Effector memory CD4-positive, alpha-beta T cell (primary cell): ENCODE results near the gene P2RX3.

Experiments used
- DNase-seq, 3 donors: peaks; one replicate each; pipeline ENCODE4 v3.0.0-alpha.2; 2020
- H3K27ac ChIP-seq: 2 replicates; pipeline ENCODE4 v1.7.0; 2013; ENCODE audit warnings: mild to moderate bottlenecking, low read length, moderate library complexity; ENCODE audit not compliant: insufficient read depth, poor library complexity, severe bottlenecking
- H3K27me3 ChIP-seq: replicated peaks from 2 replicates; pipeline ENCODE4 v1.7.0; 2013; ENCODE audit warnings: mild to moderate bottlenecking, low read length; ENCODE audit not compliant: insufficient read depth, control insufficient read depth, poor library complexity, severe bottlenecking
- H3K36me3 ChIP-seq: 2 replicates; pipeline ENCODE4 v1.7.0; 2013; ENCODE audit warnings: mild to moderate bottlenecking, low read length, moderate library complexity; ENCODE audit not compliant: control insufficient read depth, insufficient read depth
- H3K4me1 ChIP-seq: 2 replicates; pipeline ENCODE4 v1.7.0; 2013; ENCODE audit warnings: low read length, mild to moderate bottlenecking; ENCODE audit not compliant: control insufficient read depth, insufficient read depth, poor library complexity, severe bottlenecking
- H3K4me3 ChIP-seq: 2 replicates; pipeline ENCODE4 v1.7.0; 2013; ENCODE audit warnings: low read length, low read depth, mild to moderate bottlenecking; ENCODE audit not compliant: insufficient read depth, poor library complexity, severe bottlenecking
- H3K9me3 ChIP-seq: 2 replicates; pipeline ENCODE4 v1.7.0; 2013; ENCODE audit warnings: mild to moderate bottlenecking, low read length, moderate library complexity; ENCODE audit not compliant: control insufficient read depth

P2RX3 gene

GRCh38 chr11:57368845-57369232 is 30.7 kb downstream of the P2RX3 start:
- Histone ChIP-seq H3K4me1 (no peaks in the 10 kb centered on the region), H3K27ac (no peak overlapping the region), H3K36me3 (no peaks in the 10 kb centered on the region), H3K9me3 (no peaks in the 10 kb centered on the region), H3K4me3 (no peak overlapping the region), H3K27me3 (no peaks in the 10 kb centered on the region)
- no peak for DNase-seq

DNA sequence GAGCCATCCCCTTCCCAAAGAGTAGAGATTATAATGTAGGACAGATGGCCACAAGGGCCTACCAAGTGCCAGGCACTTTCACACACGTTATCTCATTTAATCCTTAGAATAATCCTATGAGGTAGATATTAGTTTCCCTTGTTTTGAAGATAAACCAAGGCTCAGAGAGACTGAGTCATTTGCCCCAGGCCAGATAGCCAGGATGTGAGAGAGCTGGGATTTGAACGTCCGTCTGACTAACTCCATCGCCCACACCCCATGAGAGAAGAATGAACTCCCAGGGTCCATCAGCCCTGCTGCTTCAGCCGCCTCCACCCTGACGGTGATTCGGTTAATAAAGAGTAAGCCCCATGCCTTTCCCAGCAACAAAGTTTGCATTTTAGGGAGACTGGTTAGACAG is 32.1 kb downstream of the P2RX3 start:
- no peak overlapping the region for H3K4me3 ChIP-seq
- no peaks in the 10 kb centered on the region for H3K9me3 ChIP-seq
- H3K4me1 ChIP-seq, result no peaks in the 10 kb centered on the region
- no peak overlapping the region for H3K27ac ChIP-seq
- no peak for DNase-seq
- H3K27me3 ChIP-seq, result no peaks in the 10 kb centered on the region
- H3K36me3 ChIP-seq, result no peaks in the 10 kb centered on the region

- Histone ChIP-seq H3K27me3 (no peaks in the 10 kb centered on the region), H3K27ac (no peak overlapping the region), H3K4me1 (no peaks in the 10 kb centered on the region), H3K9me3 (no peaks in the 10 kb centered on the region), H3K36me3 (no peaks in the 10 kb centered on the region), H3K4me3 (no peak overlapping the region)
- DNase-seq, result no peak
These were observed 32.8 kb downstream of the P2RX3 start for GRCh38 chr11:57370941-57371340.

DNA sequence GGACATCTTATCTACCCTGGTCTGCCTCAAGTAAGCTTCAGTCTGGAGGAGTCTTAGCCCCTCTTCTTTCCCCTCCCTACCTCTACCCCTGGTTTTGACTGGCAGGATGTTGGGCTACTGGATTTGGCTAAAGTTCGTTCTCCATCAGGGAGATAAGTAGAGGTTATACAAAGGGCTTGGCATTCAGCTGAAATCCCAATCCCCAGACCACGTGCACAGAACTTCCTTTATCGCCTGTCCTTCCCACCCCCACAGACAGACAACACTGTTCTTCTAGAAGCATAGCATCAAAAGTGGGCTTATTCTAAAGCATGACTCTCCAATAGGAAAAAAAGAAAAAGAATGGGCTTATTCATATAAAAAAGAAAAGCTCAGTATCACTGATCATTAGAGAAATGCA is 35.0 kb downstream of the P2RX3 start:
- Histone ChIP-seq H3K27me3 (no peaks in the 10 kb centered on the region), H3K4me3 (no peak overlapping the region), H3K27ac (no peak overlapping the region), H3K4me1 (no peaks in the 10 kb centered on the region), H3K9me3 (no peaks in the 10 kb centered on the region), H3K36me3 (no peaks in the 10 kb centered on the region)
- DNase-seq, result no peak

- no peak overlapping the region for H3K27ac ChIP-seq
- DNase-seq, result no peak
- no peak overlapping the region for H3K4me3 ChIP-seq
- H3K27me3 ChIP-seq, result no peaks in the 10 kb centered on the region
- no peaks in the 10 kb centered on the region for H3K9me3 ChIP-seq
- H3K4me1 ChIP-seq, result no peaks in the 10 kb centered on the region
- H3K36me3 ChIP-seq, result no peaks in the 10 kb centered on the region
These were observed 36.8 kb downstream of the P2RX3 start for GRCh38 chr11:57374966-57375365.

DNA sequence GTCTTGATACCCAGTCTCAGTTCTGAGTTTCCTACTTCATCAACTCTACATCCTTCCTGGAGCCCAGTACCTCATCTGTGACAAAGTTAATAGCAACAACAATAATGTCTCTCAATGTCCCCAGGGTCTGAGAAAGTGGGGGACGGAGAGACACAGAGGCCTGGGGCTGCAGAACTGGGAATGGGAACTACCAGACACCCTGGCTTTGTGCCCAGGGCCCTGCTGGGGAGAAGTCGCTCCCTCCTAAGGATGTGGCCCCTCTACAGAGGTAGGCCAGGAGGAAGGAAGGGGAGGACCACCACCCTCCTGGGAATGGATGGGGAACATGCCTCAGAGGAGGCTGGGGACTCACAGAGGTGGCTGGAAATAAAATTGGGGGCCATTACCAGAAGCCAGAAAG is 37.3 kb downstream of the P2RX3 start:
- H3K27me3 ChIP-seq, result no peaks in the 10 kb centered on the region
- no peak for DNase-seq
- H3K4me1 ChIP-seq, result no peaks in the 10 kb centered on the region
- H3K4me3 ChIP-seq, result no peak overlapping the region
- H3K27ac ChIP-seq, result no peak overlapping the region
- no peaks in the 10 kb centered on the region for H3K36me3 ChIP-seq
- no peaks in the 10 kb centered on the region for H3K9me3 ChIP-seq

DNA sequence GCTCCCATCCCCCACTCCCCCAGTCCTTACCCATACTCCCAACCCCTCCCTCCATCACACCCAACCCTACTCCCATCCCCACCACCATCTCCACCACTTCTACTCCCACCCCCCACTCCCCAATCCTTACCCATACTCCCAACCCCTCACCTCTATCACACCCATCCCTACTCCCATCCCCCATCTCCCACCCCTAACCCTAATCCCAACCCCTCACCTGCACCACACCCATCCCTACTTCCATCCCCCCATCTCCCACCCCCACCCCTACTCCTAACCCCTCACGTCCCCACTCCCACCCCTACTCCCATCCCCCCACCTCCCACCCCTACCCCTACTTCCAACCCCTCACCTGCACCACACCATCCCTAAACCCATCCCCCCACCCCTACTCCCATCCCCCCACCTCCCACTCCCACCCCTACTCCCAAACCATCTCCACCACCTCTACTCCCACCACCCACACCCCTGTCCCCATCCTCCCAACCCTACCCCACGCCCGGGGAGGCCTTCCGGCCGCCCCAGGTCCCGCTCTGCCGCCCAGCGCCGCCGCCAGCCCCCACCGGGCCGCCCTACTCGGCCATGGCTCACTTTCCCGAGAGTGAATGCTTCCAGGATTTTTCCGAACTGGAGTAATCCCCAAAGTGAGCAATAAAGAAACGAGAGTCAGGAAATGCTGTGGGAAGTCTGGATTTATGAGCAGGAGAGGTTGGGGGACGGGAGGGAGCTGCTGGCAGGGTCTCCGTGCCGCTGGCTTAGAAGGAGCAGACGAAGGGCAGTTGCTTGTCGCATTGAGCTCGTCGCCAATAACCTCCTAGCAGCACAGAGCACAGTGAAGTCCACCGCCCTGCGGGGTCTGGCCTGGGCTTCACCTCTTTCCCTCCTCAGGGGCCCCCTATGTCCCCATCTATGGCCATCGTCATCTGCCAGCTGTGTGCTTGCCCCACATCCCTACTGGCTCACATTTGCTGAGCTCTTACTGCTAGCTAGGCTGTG is 38.2 kb downstream of the P2RX3 start:
- Histone ChIP-seq H3K9me3 (no peaks in the 10 kb centered on the region), H3K27me3 (no peaks in the 10 kb centered on the region), H3K27ac (no peak overlapping the region), H3K4me1 (no peaks in the 10 kb centered on the region), H3K4me3 (no peak overlapping the region), H3K36me3 (no peaks in the 10 kb centered on the region)
- no peak for DNase-seq

GRCh38 chr11:57377107-57377506 is 39.0 kb downstream of the P2RX3 start:
- no peak for DNase-seq
- H3K27me3 ChIP-seq, result no peaks in the 10 kb centered on the region

DNA sequence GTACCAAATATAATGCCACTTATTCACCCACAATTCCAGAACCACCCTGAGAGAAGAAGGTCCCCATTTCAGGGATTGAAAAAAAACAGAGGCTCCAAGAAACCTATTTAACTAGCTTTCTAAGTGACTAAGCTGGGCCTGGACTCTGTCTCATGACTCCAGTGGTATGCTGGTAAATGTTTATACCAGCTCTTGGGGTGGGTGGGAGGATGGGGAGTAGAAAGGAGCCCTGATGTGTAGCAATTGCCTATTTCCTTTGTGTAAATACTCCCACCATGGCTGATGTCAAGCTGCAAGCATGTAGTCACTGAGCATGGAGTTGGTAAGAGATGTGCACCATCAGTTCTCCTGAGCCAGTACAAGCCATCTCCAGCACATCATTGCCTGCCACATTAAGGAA is 40.0 kb downstream of the P2RX3 start:
- no peaks in the 10 kb centered on the region for H3K27me3 ChIP-seq
- no peaks in the 10 kb centered on the region for H3K36me3 ChIP-seq
- no peak overlapping the region for H3K4me3 ChIP-seq
- no peak for DNase-seq
- H3K9me3 ChIP-seq, result no peaks in the 10 kb centered on the region
- H3K27ac ChIP-seq, result no peak overlapping the region
- no peaks in the 10 kb centered on the region for H3K4me1 ChIP-seq

More at GRCh38 chr11:57377107-57377506, 39.0 kb downstream of the P2RX3 start:
- H3K9me3 ChIP-seq, result no peaks in the 10 kb centered on the region
- no peaks in the 10 kb centered on the region for H3K4me1 ChIP-seq
- H3K36me3 ChIP-seq, result no peaks in the 10 kb centered on the region
- H3K4me3 ChIP-seq, result no peak overlapping the region
- no peak overlapping the region for H3K27ac ChIP-seq

DNA sequence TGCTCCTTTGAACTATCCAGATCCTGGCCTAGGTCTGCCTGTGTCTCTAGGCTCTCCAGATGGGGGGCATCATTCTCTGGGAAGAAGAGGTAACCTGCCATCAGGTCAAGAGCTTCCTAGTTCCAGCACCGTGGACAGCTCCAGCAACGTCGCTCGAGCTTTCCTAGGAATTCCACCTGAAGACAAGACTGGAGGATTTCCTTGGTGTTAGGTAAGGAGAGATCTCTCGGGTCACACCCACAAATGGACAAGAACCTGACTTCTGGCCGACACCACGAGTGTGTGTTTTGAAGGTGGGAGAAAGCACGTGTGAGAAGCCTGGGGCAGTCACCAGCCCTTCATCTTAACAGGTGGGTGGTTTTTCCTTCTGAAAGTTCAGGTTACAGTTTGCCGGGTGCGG is 41.6 kb downstream of the P2RX3 start:
- no peak for DNase-seq

More for the DNA sequence above, 41.6 kb downstream of the P2RX3 start:
- Histone ChIP-seq H3K27me3 (no peaks in the 10 kb centered on the region), H3K9me3 (no peaks in the 10 kb centered on the region), H3K4me1 (no peaks in the 10 kb centered on the region), H3K36me3 (no peaks in the 10 kb centered on the region), H3K27ac (no peak overlapping the region), H3K4me3 (no peak overlapping the region)
